ENCODE measurements around the gene PHEX.

DNA sequence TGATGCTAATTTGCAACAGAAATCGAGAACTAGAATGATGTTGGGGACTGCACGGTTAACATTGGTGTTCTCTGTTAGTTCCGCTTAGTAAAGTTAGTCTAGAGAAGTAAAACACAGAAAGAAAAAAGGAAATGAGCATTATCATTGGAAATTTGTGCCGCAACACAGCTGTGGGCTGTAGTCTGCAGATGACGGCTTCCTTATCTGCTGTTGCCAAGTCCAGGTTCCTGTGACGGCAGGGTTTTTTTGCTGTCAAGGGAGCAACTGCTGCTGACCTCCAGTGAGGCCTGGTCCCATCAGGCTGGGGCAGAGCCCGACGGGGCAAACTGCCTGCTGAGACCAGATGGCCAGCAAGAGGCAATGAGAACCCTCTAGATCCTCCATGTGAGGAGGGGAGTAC lies 38.9 kb upstream of the PHEX start:
- TF ChIP-seq, protein P1, sequence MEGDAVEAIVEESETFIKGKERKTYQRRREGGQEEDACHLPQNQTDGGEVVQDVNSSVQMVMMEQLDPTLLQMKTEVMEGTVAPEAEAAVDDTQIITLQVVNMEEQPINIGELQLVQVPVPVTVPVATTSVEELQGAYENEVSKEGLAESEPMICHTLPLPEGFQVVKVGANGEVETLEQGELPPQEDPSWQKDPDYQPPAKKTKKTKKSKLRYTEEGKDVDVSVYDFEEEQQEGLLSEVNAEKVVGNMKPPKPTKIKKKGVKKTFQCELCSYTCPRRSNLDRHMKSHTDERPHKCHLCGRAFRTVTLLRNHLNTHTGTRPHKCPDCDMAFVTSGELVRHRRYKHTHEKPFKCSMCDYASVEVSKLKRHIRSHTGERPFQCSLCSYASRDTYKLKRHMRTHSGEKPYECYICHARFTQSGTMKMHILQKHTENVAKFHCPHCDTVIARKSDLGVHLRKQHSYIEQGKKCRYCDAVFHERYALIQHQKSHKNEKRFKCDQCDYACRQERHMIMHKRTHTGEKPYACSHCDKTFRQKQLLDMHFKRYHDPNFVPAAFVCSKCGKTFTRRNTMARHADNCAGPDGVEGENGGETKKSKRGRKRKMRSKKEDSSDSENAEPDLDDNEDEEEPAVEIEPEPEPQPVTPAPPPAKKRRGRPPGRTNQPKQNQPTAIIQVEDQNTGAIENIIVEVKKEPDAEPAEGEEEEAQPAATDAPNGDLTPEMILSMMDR (IDR thresholded peaks at IDR 0.05; ENCODE audit: low read length), result no peak
- TF ChIP-seq EZH2 (optimal IDR thresholded peaks at IDR 0.05; ENCODE audit: low read depth, low read length) (no peak), EZH2phosphoT487 (IDR thresholded peaks at IDR 0.05; ENCODE audit: low read length) (no peak)

Data from MM.1S (cell line).